ENCODE data around the gene POU2AF2. TPM values are rescaled to one million over a fixed set of nuclear protein-coding genes. Genes with fewer than 3 reads are reported as not detected.

Gene POU2AF2
- total and polyA plus RNA-seq, 2 of the 8 experiments (the other 6 are each of a cell fraction or from before 2014, with no cell fraction given) = not detected

GRCh38 chr11:111322534-111322933 is 77.0 kb downstream of the POU2AF2 start (continued):
- TF ChIP-seq CHD7 (IDR thresholded peaks at IDR 0.05; ENCODE audit: insufficient replicate concordance, low read length) (no peak), BCL11A (IDR thresholded peaks at IDR 0.05; ENCODE audit: low read depth in 2 of 2, low read length in 2 of 2) (no peak), BRCA1 (IDR thresholded peaks at IDR 0.05; ENCODE audit: low read depth, low read length) (no peak), KDM1A (IDR thresholded peaks at IDR 0.05; ENCODE audit: borderline replicate concordance, low read length) (no peak), HDAC6 (IDR thresholded peaks at IDR 0.05; ENCODE audit: low read depth, low read length) (no peak), KDM5A (IDR thresholded peaks at IDR 0.05; ENCODE audit: low read length) (no peak), CHD1 (IDR thresholded peaks at IDR 0.05; ENCODE audit: low read depth, low read length) (no peak)

Measured in H1 (cell line).